NCI-H774 (cell line): ENCODE data around the gene PKD1L1.

Experiments used
- DNase-seq: peaks from one replicate; lab custom pipeline; 2025; lab: John Stamatoyannopoulos, UW

Gene PKD1L1

DNA sequence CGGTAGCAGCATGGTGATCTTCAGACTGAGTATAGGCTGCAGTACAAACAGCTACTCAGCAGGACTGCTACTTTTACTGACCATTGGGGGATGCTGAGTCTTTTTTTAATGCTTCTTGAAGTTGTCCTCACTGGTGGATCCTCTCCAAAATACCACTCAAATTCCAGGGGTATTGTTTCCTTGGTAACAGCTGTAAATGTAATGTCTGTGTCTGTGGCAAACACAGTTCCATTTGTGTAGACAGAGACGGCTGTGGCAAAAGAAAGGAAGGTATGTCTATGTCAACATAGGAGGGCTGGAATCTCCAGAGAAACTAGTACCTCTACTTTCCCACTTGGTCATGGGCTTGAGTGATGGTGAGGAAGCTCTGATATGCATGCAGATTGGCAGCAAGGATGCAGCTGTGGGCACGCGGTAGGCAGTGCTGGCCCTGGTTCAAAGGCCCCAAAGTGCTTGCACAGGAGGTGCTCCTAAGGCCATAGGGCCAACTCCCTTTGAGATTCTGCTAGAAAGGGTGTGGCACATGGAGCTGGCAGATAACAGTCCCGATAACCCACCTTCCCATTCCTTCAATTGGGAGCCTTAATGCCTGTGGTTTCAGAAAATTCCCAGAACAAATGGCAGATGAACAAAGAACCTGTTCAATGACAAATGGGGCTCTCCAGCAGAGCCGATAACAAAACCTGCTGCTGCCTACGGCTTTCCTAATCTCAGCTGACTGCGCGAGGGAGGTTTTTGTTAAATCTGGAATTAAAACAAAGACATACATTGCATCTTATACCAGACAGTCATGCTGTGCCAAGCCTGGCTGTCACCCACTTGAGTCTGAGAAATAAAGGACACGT, 43.0 kb downstream of the PKD1L1 start:
- no peak for DNase-seq

DNA sequence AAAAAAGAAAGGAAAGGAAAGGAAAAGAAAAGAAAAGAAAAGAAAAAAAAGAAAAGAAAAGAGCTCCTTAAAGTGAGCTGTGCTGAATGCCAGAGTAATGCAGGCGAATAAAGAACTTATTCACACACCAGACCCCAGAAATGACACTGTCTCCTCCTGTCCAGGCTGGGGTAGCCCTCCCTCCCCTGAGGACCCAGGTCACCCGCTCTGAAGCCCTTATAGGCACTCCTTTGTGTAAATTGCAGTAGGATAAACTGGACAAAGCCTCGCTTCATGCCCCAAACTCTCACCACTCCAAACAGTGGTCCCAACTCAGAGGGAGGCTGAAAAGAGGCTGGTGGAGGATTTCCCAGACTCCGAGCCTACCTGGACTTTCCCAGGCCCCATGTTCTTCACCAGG, 46.3 kb downstream of the PKD1L1 start:
- DNase-seq, result no peak

DNA sequence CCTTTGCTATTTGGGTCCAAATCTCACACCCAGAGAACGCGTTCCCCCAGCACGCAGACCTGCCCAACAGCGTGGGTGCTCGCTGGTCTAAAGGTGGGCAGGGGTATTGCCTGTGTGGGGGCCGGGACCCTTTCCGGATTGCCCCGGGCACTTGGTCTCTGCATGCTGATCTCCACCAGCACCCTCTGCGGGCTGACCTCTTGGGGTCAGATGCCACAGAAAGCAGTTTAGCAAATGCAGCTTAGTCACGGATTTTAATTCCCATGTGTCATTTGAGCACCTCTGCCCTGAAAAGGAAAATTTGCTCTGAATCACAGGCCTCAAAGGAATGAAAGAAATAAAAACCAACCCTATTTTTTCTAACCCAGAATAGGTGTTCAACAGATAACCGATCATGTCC, 46.7 kb downstream of the PKD1L1 start:
- no peak for DNase-seq

DNA sequence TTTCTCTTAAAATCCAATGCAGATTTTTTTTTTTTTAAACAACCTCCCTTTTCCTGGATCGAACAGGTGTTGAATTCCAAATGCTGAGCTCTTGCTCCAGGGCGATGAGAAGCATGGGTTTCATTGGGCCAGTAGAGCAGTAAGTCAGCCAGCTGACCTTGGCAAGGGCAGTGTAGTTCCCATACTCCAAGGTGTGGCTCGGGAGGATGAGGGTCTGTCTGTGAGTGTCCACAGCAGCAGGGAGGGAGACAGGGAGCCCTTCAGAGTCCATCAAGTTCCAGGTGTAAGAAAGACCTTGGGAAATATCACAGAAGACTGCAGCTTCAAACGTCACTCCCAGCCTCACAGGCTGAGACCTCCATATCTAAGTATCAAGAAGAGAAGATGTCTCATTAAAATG, 50.4 kb downstream of the PKD1L1 start:
- DNase-seq, result no peak

DNA sequence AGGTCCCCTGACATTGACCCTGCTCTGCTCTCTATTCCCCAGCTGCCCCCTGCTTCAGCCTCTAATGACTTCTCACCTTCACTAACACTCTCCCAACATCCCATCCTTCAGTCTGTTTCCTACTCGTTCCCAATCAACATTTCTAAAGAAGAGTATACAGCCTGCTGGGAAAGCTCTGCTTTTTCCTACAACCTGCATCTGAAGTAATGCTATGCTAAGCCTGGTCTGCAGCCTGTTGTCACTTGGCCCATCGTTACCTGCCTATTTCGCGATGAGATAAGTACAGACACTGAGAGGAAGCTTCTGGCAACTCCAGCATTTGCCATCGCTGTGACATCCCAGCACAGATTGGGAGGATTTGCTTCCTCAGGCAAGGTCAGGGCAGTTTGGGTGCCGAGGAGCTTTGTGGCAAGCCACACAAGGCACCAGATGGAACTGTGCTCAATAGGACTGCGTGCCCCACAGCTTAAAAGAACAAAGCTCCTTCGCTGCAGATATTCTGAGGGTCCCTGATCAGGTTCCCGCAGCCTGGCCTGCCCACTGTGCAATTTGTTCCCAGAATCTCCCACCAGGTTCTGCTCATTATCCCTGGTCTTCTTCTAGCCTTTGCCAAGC, 51.4 kb downstream of the PKD1L1 start:
- no peak for DNase-seq

DNA sequence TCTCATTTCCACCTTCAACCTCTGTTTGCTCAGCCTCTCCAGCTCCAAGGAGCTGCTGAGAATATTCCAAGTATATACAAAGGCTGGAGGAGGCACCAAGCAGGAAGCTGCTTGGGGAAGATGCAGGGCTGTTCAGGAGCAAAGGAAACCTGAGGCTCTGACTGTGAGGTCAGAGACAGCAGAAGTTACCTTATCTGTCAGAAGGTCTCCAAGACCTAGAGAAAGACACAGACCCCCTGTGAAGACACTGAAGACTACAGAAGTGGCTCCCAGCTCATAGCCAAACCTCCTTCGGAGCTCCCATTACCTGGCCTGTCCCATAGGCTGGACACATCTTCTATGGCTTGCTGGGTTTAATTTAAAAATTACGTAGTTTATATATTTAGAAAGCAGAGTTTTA, 53.2 kb downstream of the PKD1L1 start:
- no peak for DNase-seq

DNA sequence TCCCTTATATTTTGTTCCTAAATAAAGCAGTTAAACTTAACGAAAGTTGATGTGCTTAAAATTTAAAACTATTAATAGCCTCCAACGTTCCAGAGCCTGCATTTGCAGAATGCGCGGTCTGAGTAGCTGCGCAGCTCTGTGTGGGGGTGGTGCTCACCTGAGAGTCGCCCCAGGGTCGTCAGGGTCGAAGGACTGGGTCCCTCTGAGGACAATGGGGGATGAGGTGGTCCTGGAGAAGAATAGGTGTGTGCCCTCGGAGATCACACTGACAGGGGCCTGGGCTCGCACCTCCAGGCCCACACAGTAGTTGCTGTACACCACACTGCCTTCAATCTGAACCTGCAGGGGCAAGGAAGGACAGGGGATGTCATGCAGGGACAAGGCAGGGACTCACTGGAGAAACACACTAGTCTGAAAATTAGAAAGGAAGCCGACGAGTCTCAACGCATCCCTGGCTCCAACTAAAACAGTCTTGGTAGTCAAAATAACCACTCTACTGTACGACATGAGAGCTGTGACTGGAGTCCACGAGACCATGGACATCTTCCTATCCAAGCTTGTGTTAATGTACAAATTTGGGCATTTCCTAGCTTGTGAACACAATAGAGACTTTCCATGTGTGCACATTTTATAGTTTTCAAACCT, 54.4 kb downstream of the PKD1L1 start:
- DNase-seq, result no peak

DNA sequence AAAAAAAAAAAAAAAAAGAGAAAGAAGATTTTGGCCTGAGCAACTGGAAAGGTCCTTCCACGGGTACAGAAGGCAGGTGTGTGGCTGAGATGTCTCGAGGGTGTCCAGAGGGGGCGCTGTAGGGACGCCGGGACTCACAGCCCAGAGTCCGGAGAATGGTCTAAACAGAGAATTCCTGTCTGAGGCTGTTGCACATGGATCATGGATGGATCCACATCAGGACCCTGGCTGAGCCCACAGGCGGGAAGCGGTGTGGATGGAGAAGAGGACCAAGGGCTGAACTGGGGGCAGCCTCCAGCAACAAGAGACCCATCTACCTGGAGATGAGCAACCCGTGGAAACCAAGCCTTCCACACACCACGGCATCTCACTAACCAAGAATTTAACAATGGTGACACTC, 55.0 kb downstream of the PKD1L1 start:
- no peak for DNase-seq

DNA sequence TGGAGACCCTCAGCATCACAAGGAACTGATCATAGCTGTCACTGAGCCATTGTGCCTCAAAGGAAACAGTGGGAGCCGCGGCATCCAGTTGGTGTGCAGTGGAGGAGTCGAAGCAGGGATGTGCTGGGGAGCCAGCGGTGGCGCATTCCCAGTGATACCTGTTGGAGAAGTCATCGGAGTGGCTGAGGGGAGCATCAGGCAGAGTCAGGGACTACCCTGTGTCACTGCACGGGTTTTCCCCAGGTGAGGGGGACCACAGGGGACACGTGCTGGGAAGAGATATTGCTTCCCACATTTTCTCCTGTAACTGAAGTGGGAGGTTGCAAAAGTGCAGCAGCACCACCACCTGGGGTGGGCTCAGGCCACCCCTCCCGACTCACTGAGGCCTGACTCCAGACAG, 57.7 kb downstream of the PKD1L1 start:
- no peak for DNase-seq

DNA sequence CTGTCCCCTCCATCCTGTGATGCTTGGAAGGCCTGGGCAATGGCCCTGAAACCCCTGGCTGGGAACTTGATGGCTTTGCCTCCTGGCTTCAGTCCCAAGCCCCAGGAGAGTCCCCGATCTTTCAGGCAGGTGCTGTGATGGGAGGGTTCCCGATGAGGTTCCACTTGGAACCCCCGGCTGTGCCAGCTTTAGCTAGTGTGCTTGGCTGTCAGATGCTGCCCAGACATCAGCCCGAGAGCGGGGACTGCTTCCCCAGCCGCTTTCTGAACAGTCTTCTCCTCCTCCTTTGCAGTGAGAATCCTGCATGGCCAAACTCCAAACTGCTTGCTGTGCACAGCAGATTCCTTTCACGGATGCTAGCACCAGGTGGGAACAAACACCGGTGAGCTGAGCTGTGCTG, 58.1 kb downstream of the PKD1L1 start:
- DNase-seq, result no peak

DNA sequence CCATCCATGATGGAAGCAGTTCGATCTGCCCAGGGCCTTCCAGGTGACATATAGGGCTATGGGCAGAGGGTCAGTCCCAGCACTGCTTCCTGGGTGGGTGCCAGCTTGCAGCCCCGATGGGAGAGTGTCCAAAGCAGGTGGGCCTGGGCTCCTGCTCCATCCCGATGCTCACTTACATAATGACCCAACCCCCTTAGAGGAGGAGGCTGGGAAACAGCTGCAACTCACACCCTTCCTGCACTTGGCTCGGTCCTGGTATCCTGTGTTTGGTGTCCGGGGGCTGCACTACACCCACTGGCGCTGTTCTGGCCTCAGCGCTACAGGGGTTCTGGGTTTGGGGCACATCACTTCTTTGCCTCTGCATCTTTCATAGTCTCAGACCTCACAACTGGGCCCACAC, 58.5 kb downstream of the PKD1L1 start:
- DNase-seq, result no peak

DNA sequence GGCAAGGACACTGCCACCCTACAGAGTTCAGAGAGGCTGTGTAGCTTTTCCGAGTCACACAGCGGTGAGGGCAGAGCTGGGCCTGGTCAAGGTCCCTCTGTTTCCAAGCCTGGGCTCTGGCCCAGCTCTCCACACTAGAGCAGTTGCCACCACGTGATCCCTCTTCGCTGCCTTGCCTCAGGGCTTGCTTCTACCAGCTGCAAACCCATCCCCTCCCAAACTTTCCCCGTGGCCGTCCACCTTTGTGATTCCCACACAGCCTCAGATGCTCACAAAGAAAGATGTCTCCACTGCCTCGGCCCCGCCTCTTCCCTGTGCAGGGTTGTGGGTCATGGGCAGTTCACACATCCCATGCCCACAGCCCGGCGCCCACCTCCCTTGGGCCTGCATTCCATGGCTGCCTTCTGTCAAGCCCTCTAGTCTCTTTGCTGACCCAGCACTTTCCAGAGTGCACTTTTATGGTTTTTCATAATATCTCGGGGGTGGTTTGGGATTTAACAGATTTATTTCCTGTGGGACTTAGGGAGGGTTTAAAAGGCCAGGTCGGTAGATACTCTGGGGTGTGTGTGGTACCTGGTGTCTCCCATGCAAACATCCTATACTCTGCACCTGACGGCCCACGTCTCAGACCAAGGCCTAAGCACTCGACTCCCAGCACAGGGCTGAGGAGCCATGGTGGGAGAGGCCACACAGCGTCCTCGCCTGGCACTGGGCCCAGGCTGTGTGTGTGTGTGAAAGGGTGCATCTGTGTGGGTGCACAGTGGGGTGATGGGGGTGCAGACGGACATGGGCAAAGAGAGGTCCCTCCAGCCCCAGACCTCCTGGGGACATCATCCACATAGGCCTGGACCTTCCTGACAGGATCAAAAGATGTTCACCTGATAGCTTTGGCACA, 59.6 kb downstream of the PKD1L1 start:
- DNase-seq, result no peak

DNA sequence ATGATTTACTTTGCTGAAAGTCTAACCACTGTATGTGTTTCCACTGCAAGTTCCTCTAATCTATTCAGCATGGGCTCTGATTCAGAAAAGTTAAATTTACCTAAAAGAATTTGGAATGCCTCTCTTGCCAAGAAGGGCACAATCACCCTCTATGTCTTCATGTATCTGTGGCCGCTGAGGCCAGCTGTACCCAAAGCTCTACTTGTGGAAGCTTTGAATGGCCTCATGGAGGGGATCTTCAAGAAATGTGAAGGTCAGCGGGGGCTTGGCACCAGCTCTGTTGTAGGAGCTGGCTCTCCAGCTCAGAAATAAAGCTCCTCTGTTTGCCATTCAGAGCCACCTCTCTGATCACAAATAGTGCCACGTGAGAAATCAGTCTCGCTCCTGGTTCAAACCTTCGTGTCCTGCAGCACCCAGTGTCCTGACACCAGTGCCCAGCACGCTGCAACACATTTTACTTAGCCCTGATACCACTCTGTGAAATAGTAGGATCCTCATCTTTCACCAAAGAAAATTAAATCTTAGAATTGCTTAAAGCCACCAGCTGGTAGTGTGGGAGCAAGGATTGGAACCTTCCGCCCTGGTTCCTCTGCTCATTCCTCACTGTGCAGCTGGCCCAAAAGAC, 61.1 kb downstream of the PKD1L1 start:
- no peak for DNase-seq

DNA sequence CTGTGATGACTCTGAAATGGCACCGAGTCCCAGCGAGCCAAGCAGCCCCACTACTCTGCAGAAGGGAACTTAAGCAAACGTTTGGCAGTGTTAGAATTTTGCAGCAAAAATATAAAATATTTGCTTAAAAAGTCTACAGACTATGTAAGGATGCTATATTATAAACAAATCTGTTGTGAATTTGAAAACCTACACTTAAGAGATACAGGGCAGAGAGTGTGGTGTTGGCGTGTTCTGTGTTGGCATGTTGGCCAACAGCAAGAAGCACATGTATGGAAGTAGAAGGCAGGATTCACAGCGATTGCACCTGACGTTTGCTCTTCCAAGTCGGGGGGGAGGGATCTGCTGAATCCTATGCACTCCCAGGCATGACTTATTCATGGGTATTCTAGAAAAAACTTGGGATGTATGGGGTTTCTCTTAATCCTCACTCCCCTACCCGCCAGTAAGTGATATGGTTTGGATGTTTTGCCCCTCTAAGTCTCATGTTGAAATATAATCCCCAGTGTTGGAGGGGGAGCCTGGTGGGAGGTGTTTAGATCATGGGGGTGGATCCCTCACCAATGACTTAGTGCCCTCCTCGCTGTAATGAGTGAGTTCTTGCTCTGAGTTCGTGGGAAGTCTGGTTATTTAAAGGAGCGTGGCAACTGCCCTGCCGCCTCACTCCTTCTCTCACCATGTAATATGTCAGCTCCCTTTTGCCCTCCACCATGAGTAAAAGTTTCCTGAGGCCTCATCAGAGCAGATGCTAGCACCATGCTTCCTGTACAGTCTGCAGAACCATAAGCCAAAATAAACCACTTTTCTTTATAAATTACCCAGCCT, 62.1 kb downstream of the PKD1L1 start:
- DNase-seq, result no peak

DNA sequence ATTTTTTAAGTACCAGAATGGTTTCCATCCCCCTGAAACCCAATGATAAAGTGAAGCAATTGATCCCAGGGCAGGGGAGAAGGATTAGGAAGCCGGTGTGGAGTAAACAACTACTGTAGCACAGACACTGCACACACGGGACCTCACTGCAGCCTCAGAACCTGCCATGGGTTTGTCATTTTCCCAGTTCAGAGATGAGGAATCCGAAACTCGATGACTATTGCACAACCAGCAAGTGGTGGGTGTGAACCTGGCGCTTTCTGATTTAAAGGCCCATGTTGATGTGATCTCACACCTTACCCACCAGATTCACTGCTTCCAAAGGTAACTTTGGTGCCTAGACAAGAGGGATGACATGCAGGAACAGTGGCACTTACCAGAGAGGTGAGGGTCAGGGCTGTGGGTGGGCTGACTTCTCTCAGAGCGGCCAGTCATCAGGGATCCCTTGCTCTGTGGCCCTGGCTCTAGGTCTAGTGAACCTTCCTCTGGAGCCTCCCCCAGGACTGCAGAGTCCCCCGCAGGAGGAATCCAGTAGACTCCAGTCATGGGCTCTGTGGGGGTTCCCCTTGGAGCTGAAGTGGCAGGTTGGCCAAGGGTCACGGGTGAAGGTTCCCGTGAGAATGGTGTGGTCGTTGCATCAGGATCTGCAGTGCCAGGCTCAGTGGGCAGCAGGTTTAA, 62.8 kb downstream of the PKD1L1 start:
- DNase-seq, result no peak

DNA sequence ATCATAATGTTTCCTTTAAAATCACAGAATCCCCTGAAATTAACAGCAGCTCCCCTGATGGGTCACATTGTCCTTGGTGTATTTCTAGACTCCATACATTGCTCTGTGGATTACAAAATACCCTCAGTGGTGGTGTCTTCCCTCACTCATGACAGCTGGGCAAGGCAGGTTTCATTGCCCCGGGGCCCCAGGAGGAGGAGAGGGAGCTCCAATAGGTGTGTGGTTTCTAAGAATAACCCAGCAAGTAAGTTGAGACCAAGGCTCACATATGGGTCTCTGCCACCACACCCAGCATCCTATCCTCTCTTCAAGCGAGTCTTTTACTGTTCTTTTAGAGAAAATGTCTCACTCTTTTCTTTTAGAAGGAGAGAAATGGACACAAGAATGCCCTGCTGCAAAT, 63.6 kb downstream of the PKD1L1 start:
- DNase-seq, result no peak

DNA sequence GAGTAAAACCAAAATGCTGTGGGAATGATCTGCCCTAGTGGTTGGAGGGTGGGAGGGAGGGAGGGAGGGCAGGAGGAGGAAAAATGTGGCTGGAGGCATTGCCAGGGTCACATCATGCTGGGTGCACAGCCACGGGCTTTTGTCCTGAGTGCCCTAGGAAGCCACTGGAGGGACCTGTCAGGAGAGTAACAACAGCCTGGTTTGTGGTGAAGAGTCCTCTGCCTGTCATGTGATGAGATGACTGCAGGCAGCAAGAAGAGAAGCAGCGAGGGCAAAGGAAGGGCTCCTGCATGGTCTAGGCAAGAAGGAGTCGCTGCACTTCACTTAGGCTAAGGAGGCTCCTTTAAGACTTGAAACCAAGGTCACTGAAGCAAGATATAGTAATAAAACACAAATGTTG, 65.6 kb downstream of the PKD1L1 start:
- DNase-seq, result no peak

DNA sequence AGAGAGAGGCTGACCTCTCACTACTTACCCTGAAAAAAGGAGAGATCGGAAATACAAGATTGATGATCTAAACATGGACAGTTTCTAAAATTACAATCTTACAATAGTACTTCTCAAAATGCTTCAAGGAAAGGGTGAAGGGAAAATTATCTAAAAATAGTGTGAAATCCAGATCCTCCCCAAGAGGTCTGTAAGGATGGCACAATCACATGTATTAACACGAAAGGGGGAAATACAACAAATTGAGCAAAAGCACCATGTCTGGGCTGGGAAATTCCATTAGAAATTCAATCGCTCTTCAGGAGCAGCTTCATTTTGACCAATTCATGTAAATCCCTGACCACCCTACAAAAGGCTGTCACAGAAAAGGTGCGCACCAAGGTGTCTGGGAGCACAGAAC, 67.0 kb downstream of the PKD1L1 start:
- DNase-seq, result no peak

DNA sequence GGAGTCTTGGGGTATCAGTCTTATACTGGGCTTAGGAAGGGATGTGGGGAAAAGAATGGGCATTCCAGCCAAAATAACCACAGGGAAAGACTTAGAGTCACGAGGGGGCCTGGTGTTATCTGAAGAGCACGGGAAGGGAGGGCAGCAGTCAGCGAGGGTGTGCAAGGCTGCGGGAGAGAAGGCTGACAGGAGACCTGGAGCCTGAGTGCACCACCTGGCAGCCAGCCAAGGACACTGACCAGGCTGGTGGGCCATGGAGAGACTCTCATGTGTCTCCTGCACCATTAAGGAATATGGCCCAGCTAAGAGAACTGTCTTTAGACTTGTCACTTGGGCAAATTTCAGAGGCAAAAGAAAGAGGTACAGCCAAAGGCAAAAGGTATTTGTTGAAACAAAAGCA, 69.6 kb downstream of the PKD1L1 start:
- DNase-seq, result no peak

DNA sequence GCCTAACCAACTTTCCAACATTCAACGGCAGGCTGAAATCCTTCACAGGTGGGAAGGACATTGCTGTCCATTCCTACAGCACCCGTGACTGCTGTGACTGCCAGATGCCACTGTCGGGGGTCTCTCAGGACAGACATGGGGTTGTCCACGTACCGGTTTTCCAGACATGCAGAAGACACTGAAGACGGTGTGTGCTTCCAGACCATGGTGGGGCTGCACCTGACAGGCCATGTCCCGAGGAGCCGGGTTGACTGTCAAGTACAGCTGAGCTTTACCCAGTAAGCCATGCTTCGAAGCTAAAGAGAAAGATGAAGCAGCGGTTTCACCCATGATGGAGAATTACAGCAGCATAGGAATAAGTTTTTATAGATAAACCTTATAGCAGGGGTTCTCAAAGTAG, 70.9 kb downstream of the PKD1L1 start:
- no peak for DNase-seq
